ENCODE data around the gene APBA1.

APBA1 gene

GRCh38 chr9:69582544-69583297 is 89.5 kb downstream of the APBA1 start:
- H3K9me3 ChIP-seq (ENCODE audit: control insufficient read depth, low read length) = no peaks in the 10 kb centered on the region
- no peak overlapping the region for H3K27ac ChIP-seq (ENCODE audit: insufficient read depth, low read depth, low read length, poor library complexity, severe bottlenecking)
- WGBS, 2 experiments = 98 to 99% methylated on average over 4 of the region's 4 CpGs
- peaks cover 5% of the 10 kb centered on the region for H3K4me1 ChIP-seq (ENCODE audit: control insufficient read depth, insufficient read depth, low read length)
- no peak overlapping the region for H3K4me3 ChIP-seq (ENCODE audit: insufficient read depth, low read depth, low read length)
- H3K36me3 ChIP-seq (ENCODE audit: control insufficient read depth, insufficient read depth, low read length) = no peaks in the 10 kb centered on the region
- peaks cover 4% of the 10 kb centered on the region for H3K27me3 ChIP-seq (ENCODE audit: control insufficient read depth, insufficient read depth, low read length, poor library complexity, severe bottlenecking)

GRCh38 chr9:69582018-69582417 is 90.2 kb downstream of the APBA1 start:
- no peak overlapping the region for H3K27ac ChIP-seq (ENCODE audit: insufficient read depth, low read depth, low read length, poor library complexity, severe bottlenecking)
- no peak overlapping the region for H3K4me3 ChIP-seq (ENCODE audit: insufficient read depth, low read depth, low read length)
- peaks cover 4% of the 10 kb centered on the region for H3K27me3 ChIP-seq (ENCODE audit: control insufficient read depth, insufficient read depth, low read length, poor library complexity, severe bottlenecking)
- H3K36me3 ChIP-seq (ENCODE audit: control insufficient read depth, insufficient read depth, low read length) = no peaks in the 10 kb centered on the region
- 46 to 55% methylated on average over 4 to 5 of the region's 5 CpGs for WGBS, 2 experiments
- no peaks in the 10 kb centered on the region for H3K9me3 ChIP-seq (ENCODE audit: control insufficient read depth, low read length)
- peaks cover 5% of the 10 kb centered on the region for H3K4me1 ChIP-seq (ENCODE audit: control insufficient read depth, insufficient read depth, low read length)

- Histone ChIP-seq H3K9me3 (ENCODE audit: control insufficient read depth, low read length) (no peaks in the 10 kb centered on the region), H3K27me3 (ENCODE audit: control insufficient read depth, insufficient read depth, low read length, poor library complexity, severe bottlenecking) (peaks cover 4% of the 10 kb centered on the region), H3K4me1 (ENCODE audit: control insufficient read depth, insufficient read depth, low read length) (peaks cover 5% of the 10 kb centered on the region), H3K4me3 (ENCODE audit: insufficient read depth, low read depth, low read length) (no peak overlapping the region), H3K36me3 (ENCODE audit: control insufficient read depth, insufficient read depth, low read length) (no peaks in the 10 kb centered on the region), H3K27ac (ENCODE audit: insufficient read depth, low read depth, low read length, poor library complexity, severe bottlenecking) (no peak overlapping the region)
- 93 to 94% methylated on average over 5 of the region's 5 CpGs for WGBS, 2 experiments
Observed at GRCh38 chr9:69580582-69581214, 91.5 kb downstream of the APBA1 start.

GRCh38 chr9:69579760-69580581 is 92.2 kb downstream of the APBA1 start:
- no peaks in the 10 kb centered on the region for H3K9me3 ChIP-seq (ENCODE audit: control insufficient read depth, low read length)
- WGBS, 2 experiments = 91 to 94% methylated on average over 5 of the region's 5 CpGs
- no peak overlapping the region for H3K4me3 ChIP-seq (ENCODE audit: insufficient read depth, low read depth, low read length)
- H3K27me3 ChIP-seq (ENCODE audit: control insufficient read depth, insufficient read depth, low read length, poor library complexity, severe bottlenecking) = peaks cover 4% of the 10 kb centered on the region
- peaks cover 5% of the 10 kb centered on the region for H3K4me1 ChIP-seq (ENCODE audit: control insufficient read depth, insufficient read depth, low read length)
- no peak overlapping the region for H3K27ac ChIP-seq (ENCODE audit: insufficient read depth, low read depth, low read length, poor library complexity, severe bottlenecking)
- H3K36me3 ChIP-seq (ENCODE audit: control insufficient read depth, insufficient read depth, low read length) = no peaks in the 10 kb centered on the region

GRCh38 chr9:69579032-69579758 is 93.0 kb downstream of the APBA1 start:
- Histone ChIP-seq H3K36me3 (ENCODE audit: control insufficient read depth, insufficient read depth, low read length) (no peaks in the 10 kb centered on the region), H3K4me1 (ENCODE audit: control insufficient read depth, insufficient read depth, low read length) (peaks cover 5% of the 10 kb centered on the region), H3K27me3 (ENCODE audit: control insufficient read depth, insufficient read depth, low read length, poor library complexity, severe bottlenecking) (peaks cover 4% of the 10 kb centered on the region), H3K4me3 (ENCODE audit: insufficient read depth, low read depth, low read length) (no peak overlapping the region), H3K9me3 (ENCODE audit: control insufficient read depth, low read length) (no peaks in the 10 kb centered on the region), H3K27ac (ENCODE audit: insufficient read depth, low read depth, low read length, poor library complexity, severe bottlenecking) (no peak overlapping the region)
- WGBS, 2 experiments = 81 to 86% methylated on average over 4 to 6 of the region's 6 CpGs

GRCh38 chr9:69578026-69578425 is 94.1 kb downstream of the APBA1 start:
- Histone ChIP-seq H3K27me3 (ENCODE audit: control insufficient read depth, insufficient read depth, low read length, poor library complexity, severe bottlenecking) (peaks cover 4% of the 10 kb centered on the region), H3K9me3 (ENCODE audit: control insufficient read depth, low read length) (no peaks in the 10 kb centered on the region), H3K27ac (ENCODE audit: insufficient read depth, low read depth, low read length, poor library complexity, severe bottlenecking) (no peak overlapping the region), H3K36me3 (ENCODE audit: control insufficient read depth, insufficient read depth, low read length) (no peaks in the 10 kb centered on the region), H3K4me3 (ENCODE audit: insufficient read depth, low read depth, low read length) (no peak overlapping the region), H3K4me1 (ENCODE audit: control insufficient read depth, insufficient read depth, low read length) (peaks cover 5% of the 10 kb centered on the region)
- 66 to 74% methylated on average over 3 of the region's 3 CpGs for WGBS, 2 experiments

- H3K27ac ChIP-seq (ENCODE audit: insufficient read depth, low read depth, low read length, poor library complexity, severe bottlenecking) = no peak overlapping the region
- no peak overlapping the region for H3K4me3 ChIP-seq (ENCODE audit: insufficient read depth, low read depth, low read length)
- WGBS, 2 experiments = 94 to 100% methylated on average over 1 of the region's 1 CpG
- no peaks in the 10 kb centered on the region for H3K9me3 ChIP-seq (ENCODE audit: control insufficient read depth, low read length)
- H3K27me3 ChIP-seq (ENCODE audit: control insufficient read depth, insufficient read depth, low read length, poor library complexity, severe bottlenecking) = peaks cover 4% of the 10 kb centered on the region
- H3K36me3 ChIP-seq (ENCODE audit: control insufficient read depth, insufficient read depth, low read length) = no peaks in the 10 kb centered on the region
- peaks cover 5% of the 10 kb centered on the region for H3K4me1 ChIP-seq (ENCODE audit: control insufficient read depth, insufficient read depth, low read length)
Observed at GRCh38 chr9:69577123-69577522, 95.0 kb downstream of the APBA1 start.

GRCh38 chr9:69574057-69574456 is 98.1 kb downstream of the APBA1 start:
- H3K9me3 ChIP-seq (ENCODE audit: control insufficient read depth, low read length) = no peaks in the 10 kb centered on the region
- WGBS, 2 experiments = 94 to 98% methylated on average over 4 of the region's 4 CpGs

GRCh38 chr9:69573651-69574050 is 98.5 kb downstream of the APBA1 start:
- Histone ChIP-seq H3K27ac (ENCODE audit: insufficient read depth, low read depth, low read length, poor library complexity, severe bottlenecking) (no peak overlapping the region), H3K4me3 (ENCODE audit: insufficient read depth, low read depth, low read length) (no peak overlapping the region), H3K36me3 (ENCODE audit: control insufficient read depth, insufficient read depth, low read length) (no peaks in the 10 kb centered on the region), H3K9me3 (ENCODE audit: control insufficient read depth, low read length) (no peaks in the 10 kb centered on the region), H3K27me3 (ENCODE audit: control insufficient read depth, insufficient read depth, low read length, poor library complexity, severe bottlenecking) (no peaks in the 10 kb centered on the region), H3K4me1 (ENCODE audit: control insufficient read depth, insufficient read depth, low read length) (peaks cover under 1% of the 10 kb centered on the region)
- 88 to 92% methylated on average over 3 to 4 of the region's 4 CpGs for WGBS, 2 experiments

More at GRCh38 chr9:69574057-69574456, 98.1 kb downstream of the APBA1 start:
- Histone ChIP-seq H3K4me1 (ENCODE audit: control insufficient read depth, insufficient read depth, low read length) (peaks cover 5% of the 10 kb centered on the region), H3K36me3 (ENCODE audit: control insufficient read depth, insufficient read depth, low read length) (no peaks in the 10 kb centered on the region), H3K27me3 (ENCODE audit: control insufficient read depth, insufficient read depth, low read length, poor library complexity, severe bottlenecking) (no peaks in the 10 kb centered on the region), H3K27ac (ENCODE audit: insufficient read depth, low read depth, low read length, poor library complexity, severe bottlenecking) (no peak overlapping the region), H3K4me3 (ENCODE audit: insufficient read depth, low read depth, low read length) (no peak overlapping the region)

Data from ectodermal cell (in vitro differentiated cells).